ENCODE measurements around the gene TM7SF2. TPM values are rescaled to one million over a fixed set of nuclear protein-coding genes. Genes with fewer than 3 reads are reported as not detected.

TM7SF2 gene
- total and polyA plus RNA-seq, 2 of the 8 experiments (the other 6 are each of a cell fraction or from before 2014, with no cell fraction given) = 40.1 to 96.0 TPM

- peak; percentile 97 for TF ChIP-seq CEBPB (IDR thresholded peaks at IDR 0.05; ENCODE audit: low read depth, low read length)
- 0 out of 2 replicates have a peak, but pooled peaks have one; percentile 17 for TF ChIP-seq JUN (IDR thresholded peaks at IDR 0.05; ENCODE audit: low read depth, low read length)
- no peak for TF ChIP-seq USF2 (IDR thresholded peaks at IDR 0.05; ENCODE audit: low read length)
- peak in 2 of 3 experiments; percentile 79 to 92; a peak in 3 of 4 replicates for TF ChIP-seq CTCF (IDR thresholded peaks at IDR 0.05; ENCODE audit: control extremely low read depth in 1 of 3, insufficient read depth in 1 of 3, low read depth in 1 of 3, low read length in 3 of 3)
- TF ChIP-seq NRF1 (IDR thresholded peaks at IDR 0.05; ENCODE audit: low read depth, low read length) = peak; percentile 13; the same call in 1 of the 2 replicates
- TF ChIP-seq NANOG (IDR thresholded peaks at IDR 0.05; ENCODE audit: insufficient read depth, low read depth, low read length, poor library complexity, severe bottlenecking) = peak; percentile 5
- peak; percentile 88 for TF ChIP-seq JUND (IDR thresholded peaks at IDR 0.05; ENCODE audit: low read length)
- TF ChIP-seq ATF3 (IDR thresholded peaks at IDR 0.05; ENCODE audit: insufficient read depth, low read depth, low read length) = peak; percentile 87; the same call in 1 of the 2 replicates
Measured at GRCh38 chr11:65117206-65118096, 5.8 kb downstream of the TM7SF2 start, which contains the start of gene ZNHIT2 (continued).
